ENCODE results near the gene ARF1. TPM values are rescaled to one million over a fixed set of nuclear protein-coding genes. Genes with fewer than 3 reads are reported as not detected.

Gene ARF1
- total RNA-seq: 295 TPM

DNA sequence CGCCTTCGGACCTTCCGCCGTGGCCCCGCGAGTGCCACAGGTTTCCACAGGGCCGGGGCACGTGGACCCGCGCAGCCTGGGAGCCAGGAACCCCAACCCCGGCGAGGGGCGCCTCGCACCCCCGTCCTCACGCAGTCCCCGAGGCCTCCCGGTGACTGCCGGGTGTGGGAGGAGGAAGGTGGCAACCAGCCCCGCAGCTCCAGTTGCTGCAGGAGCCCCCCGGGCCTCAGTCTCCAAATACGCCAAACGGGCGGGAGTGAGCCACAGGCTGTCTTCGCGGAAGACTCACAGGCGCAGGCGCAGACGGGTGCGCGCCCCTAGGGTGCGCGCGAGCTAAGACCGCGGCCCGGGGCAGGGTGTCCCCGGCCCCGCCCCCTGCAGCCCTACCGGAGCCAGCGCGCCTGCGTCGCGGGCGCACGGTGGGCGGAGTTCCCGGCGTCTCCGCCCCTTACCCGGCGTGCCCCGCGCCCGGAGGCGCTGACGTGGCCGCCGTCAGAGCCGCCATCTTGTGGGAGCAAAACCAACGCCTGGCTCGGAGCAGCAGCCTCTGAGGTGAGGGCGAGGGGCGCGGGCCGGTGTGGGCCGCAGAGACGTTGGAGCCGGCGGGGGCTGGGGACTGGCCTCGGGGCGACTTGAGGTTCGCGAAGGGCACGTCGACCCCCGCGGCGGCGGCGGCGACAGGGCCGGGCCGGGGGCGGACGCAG, at the start of gene ARF1:
TSS of gene ARF1 (plus strand) at position 495 of the 704 bp plus-strand sequence. CDS start 14,407 bp downstream, outside the sequence.
- Histone ChIP-seq H3K4me1 (peaks cover 60% of the 10 kb centered on the region), H3K4me3 (peak within 1 kb of the TSS; percentile 91 to 99), H3K27ac (peak within 1 kb of the TSS; percentile 100), H3K27me3 (no peaks in the 10 kb centered on the region), H3K9me3 (no peaks in the 10 kb centered on the region), H3K36me3 (no peaks in the 10 kb centered on the region)
- no peak for DNase-seq (ENCODE audit: extremely low spot score in 2 of 2)
- intact Hi-C loops (cut with DNase I): loop anchor here (10.0 kb wide), 2 partner anchors 82 to 348 kb away; partner anchors contain the start of genes IBA57, JMJD4 and SNAP47
- peak in 1 of 2 donors; percentile 92 for TF ChIP-seq POLR2A (IDR thresholded peaks at IDR 0.05)
- peak; percentile 43 to 87 for TF ChIP-seq POLR2AphosphoS5 (IDR thresholded peaks at IDR 0.05; ENCODE audit: insufficient read depth in 1 of 2, low read depth in 1 of 2)
- TF ChIP-seq, protein P1, sequence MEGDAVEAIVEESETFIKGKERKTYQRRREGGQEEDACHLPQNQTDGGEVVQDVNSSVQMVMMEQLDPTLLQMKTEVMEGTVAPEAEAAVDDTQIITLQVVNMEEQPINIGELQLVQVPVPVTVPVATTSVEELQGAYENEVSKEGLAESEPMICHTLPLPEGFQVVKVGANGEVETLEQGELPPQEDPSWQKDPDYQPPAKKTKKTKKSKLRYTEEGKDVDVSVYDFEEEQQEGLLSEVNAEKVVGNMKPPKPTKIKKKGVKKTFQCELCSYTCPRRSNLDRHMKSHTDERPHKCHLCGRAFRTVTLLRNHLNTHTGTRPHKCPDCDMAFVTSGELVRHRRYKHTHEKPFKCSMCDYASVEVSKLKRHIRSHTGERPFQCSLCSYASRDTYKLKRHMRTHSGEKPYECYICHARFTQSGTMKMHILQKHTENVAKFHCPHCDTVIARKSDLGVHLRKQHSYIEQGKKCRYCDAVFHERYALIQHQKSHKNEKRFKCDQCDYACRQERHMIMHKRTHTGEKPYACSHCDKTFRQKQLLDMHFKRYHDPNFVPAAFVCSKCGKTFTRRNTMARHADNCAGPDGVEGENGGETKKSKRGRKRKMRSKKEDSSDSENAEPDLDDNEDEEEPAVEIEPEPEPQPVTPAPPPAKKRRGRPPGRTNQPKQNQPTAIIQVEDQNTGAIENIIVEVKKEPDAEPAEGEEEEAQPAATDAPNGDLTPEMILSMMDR (IDR thresholded peaks at IDR 0.05): peak in 1 of 3 experiments; percentile 7

DNA sequence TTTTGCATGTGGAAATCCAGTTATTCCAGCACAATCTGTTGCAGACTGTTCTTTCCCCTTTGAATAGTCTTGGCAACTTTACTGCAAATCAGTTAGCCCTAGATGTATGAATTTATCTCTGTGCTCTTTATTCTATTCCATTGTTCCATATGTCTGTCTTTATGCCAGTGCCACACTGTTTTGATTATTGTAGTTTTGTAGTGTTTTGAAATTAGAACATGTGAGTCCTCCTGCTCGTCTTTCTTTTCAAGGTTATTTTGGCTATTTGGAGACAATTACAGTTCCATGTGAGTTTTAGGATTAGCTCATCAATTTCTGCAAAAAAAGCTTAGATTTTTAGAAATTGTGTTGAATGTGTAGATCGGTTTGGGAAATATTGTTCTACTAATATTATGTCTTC, 49.1 kb upstream of the ARF1 start:
- Histone ChIP-seq H3K27ac (no peak overlapping the region), H3K27me3 (no peaks in the 10 kb centered on the region), H3K36me3 (no peaks in the 10 kb centered on the region), H3K9me3 (no peaks in the 10 kb centered on the region), H3K4me3 (no peak overlapping the region), H3K4me1 (peaks cover 5% of the 10 kb centered on the region)
- TF ChIP-seq, protein P1 (IDR thresholded peaks at IDR 0.05): no peak
- TF ChIP-seq POLR2AphosphoS5 (IDR thresholded peaks at IDR 0.05; ENCODE audit: insufficient read depth in 1 of 2, low read depth in 1 of 2) (no peak), POLR2A (IDR thresholded peaks at IDR 0.05) (no peak)
- no peak for DNase-seq (ENCODE audit: extremely low spot score in 2 of 2)
- intact Hi-C loops (cut with DNase I): no loop called here

DNA sequence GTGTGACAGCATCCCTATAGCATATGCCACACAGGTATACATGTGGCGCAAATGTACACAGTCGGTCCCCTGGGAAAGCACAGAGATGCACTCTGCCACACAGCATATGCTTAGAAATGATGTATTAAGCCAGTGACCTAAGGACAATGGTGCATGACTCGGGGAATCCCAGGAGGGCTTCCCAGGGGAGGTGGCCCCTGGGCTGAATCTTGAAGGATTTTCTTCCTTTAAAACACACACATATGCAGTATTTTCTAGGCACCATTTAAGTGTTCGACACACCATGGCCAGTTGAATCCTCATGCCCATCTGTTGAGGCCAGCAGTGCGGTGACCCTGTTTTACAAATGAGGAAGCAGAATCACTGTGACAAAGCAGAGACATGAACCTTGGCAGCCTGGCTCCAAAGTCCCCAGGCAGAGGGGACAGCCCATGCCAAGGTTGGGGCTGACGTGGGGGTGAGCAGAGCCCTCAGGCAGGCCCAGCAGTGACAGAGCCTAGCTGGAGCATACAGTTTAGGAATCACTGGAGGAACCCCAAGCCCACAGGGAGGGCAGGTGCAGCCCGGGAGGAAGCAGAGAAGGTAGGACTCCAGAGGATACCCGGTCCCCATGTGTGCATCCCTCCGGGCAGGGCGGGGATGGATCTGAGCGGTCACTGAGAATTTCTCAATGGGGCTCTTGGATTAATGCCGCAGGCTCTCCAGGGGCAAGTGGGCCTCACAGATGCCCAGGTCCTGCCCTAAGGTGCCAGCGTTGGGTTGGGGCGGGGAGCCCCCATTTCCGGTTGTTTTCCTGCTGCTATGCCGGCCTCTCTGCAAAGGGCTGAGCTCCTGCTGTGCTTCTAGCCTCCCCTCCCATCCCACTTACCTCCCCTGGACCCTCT, 47.3 kb upstream of the ARF1 start:
- TF ChIP-seq POLR2AphosphoS5 (IDR thresholded peaks at IDR 0.05; ENCODE audit: insufficient read depth in 1 of 2, low read depth in 1 of 2): no peak
- TF ChIP-seq, protein P1 (IDR thresholded peaks at IDR 0.05): no peak
- no peak for TF ChIP-seq POLR2A (IDR thresholded peaks at IDR 0.05)
- Histone ChIP-seq H3K27me3 (no peaks in the 10 kb centered on the region), H3K36me3 (no peaks in the 10 kb centered on the region), H3K9me3 (no peaks in the 10 kb centered on the region), H3K4me3 (no peak overlapping the region), H3K27ac (no peak overlapping the region), H3K4me1 (peaks cover 5% of the 10 kb centered on the region)
- intact Hi-C loops (cut with DNase I): no loop called here
- DNase-seq (ENCODE audit: extremely low spot score in 2 of 2): no peak

DNA sequence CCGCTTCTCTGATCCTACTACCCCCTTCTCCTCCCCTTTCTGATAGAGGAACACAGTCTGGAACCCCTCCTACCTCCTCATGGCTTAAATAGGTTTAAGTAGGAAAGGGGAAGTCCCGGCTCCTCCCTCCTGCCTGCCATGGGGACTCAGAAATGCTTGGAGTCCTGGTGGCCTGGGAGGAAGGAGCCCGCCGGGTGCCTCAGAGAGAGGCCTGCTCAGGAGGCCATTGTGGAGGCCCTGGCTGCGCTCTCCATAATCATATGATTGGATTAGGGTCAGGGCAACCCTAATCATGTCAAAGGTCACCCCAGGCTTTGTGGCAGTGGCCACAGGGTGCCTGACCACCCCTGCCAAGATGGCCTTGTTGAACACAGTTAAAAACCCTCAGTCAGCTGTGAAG, 46.7 kb upstream of the ARF1 start:
- Histone ChIP-seq H3K4me1 (peaks cover 5% of the 10 kb centered on the region), H3K27ac (no peak overlapping the region), H3K4me3 (no peak overlapping the region), H3K36me3 (no peaks in the 10 kb centered on the region), H3K9me3 (no peaks in the 10 kb centered on the region), H3K27me3 (no peaks in the 10 kb centered on the region)
- DNase-seq (ENCODE audit: extremely low spot score in 2 of 2): no peak
- intact Hi-C loops (cut with DNase I): no loop called here
- TF ChIP-seq, protein P1 (IDR thresholded peaks at IDR 0.05): no peak
- TF ChIP-seq POLR2AphosphoS5 (IDR thresholded peaks at IDR 0.05; ENCODE audit: insufficient read depth in 1 of 2, low read depth in 1 of 2): no peak
- TF ChIP-seq POLR2A (IDR thresholded peaks at IDR 0.05): no peak
